GM19099 (cell line): ENCODE data around the gene SOWAHD.

Experiments used
- POLR2A ChIP-seq: IDR thresholded peaks from 3 replicates; pipeline ENCODE4 v1.6.1; 2011; ENCODE audit warnings: low read depth; ENCODE audit not compliant: insufficient read length; ENCODE audit errors: extremely low read depth

SOWAHD gene

GRCh38 chrX:119790977-119791436 lies 32.6 kb downstream of the SOWAHD start:
- TF ChIP-seq POLR2A = no peak

- peak; percentile 91 for TF ChIP-seq POLR2A
Measured at GRCh38 chrX:119791437-119792231, 33.2 kb downstream of the SOWAHD start, which contains the start of gene RPL39. Gene RPL39 (minus strand): TSS chrX:119791630. CDS start chrX:119791576, 54 bp downstream.

- TF ChIP-seq POLR2A = no peak
Measured at GRCh38 chrX:119801253-119802221, 43.1 kb downstream of the SOWAHD start.

GRCh38 chrX:119802546-119802945 lies 44.2 kb downstream of the SOWAHD start:
- no peak for TF ChIP-seq POLR2A

GRCh38 chrX:119809185-119809666 lies 50.8 kb downstream of the SOWAHD start:
- no peak for TF ChIP-seq POLR2A
